ENCODE measurements around the gene STX18.

The STX18 gene

GRCh38 chr4:4386296-4386735 lies 155.5 kb downstream of the STX18 start:
- peak in 2 of 3 donors; percentile 13 to 43 for DNase-seq
- ChIA-PET POLR2A (no interaction called here), CTCF (no interaction called here)
- Histone ChIP-seq H3K27ac (ENCODE audit: insufficient read depth in 1 of 2, low read depth in 1 of 2, low read length in 2 of 2, poor library complexity in 1 of 2, severe bottlenecking in 2 of 2) (no peak overlapping the region), H3K9me3 (ENCODE audit: control extremely low read depth in 1 of 5, control insufficient read depth in 4 of 5, insufficient read depth in 2 of 5, low read depth in 1 of 5, low read length in 4 of 5) (no peaks in the 10 kb centered on the region), H3K27me3 (replicated peaks in 2 of 5; ENCODE audit: control insufficient read depth in 4 of 5, insufficient read depth in 5 of 5, low read length in 4 of 5) (peaks cover 9 to 96% (median 32%) of the 10 kb centered on the region in 5 experiments), H3K4me1 (ENCODE audit: control extremely low read depth in 1 of 4, control insufficient read depth in 4 of 4, insufficient read depth in 4 of 4, low read length in 3 of 4) (peaks cover 0 to 26% (median 20%) of the 10 kb centered on the region in 4 experiments), H3K36me3 (ENCODE audit: control insufficient read depth in 4 of 4, insufficient read depth in 4 of 4, low read length in 3 of 4) (no peaks in the 10 kb centered on the region), H3K4me3 (ENCODE audit: control insufficient read depth in 1 of 7, extremely low read depth in 1 of 7, insufficient read depth in 4 of 7, low read depth in 2 of 7, low read length in 6 of 7) (peak overlapping the region; percentile 6 to 62 (median 42))
- 1% methylated on average over 31 of the region's 36 CpGs for WGBS (ENCODE audit: insufficient coverage)

- peaks cover 9 to 96% (median 32%) of the 10 kb centered on the region in 5 experiments for H3K27me3 ChIP-seq (replicated peaks in 2 of 5; ENCODE audit: control insufficient read depth in 4 of 5, insufficient read depth in 5 of 5, low read length in 4 of 5)
- no peak overlapping the region for H3K27ac ChIP-seq (ENCODE audit: insufficient read depth in 1 of 2, low read depth in 1 of 2, low read length in 2 of 2, poor library complexity in 1 of 2, severe bottlenecking in 2 of 2)
- CTCF ChIA-PET = no interaction called here
- no peaks in the 10 kb centered on the region for H3K36me3 ChIP-seq (ENCODE audit: control insufficient read depth in 4 of 4, insufficient read depth in 4 of 4, low read length in 3 of 4)
- no peak for DNase-seq
- 3% methylated on average over 26 of the region's 38 CpGs for WGBS (ENCODE audit: insufficient coverage)
- H3K4me3 ChIP-seq (ENCODE audit: control insufficient read depth in 1 of 7, extremely low read depth in 1 of 7, insufficient read depth in 4 of 7, low read depth in 2 of 7, low read length in 6 of 7) = peak overlapping the region in 3 of 7 experiments; percentile 57 to 62 (median 57)
- POLR2A ChIA-PET = no interaction called here
- peaks cover 0 to 26% (median 20%) of the 10 kb centered on the region in 4 experiments for H3K4me1 ChIP-seq (ENCODE audit: control extremely low read depth in 1 of 4, control insufficient read depth in 4 of 4, insufficient read depth in 4 of 4, low read length in 3 of 4)
- no peaks in the 10 kb centered on the region for H3K9me3 ChIP-seq (ENCODE audit: control extremely low read depth in 1 of 5, control insufficient read depth in 4 of 5, insufficient read depth in 2 of 5, low read depth in 1 of 5, low read length in 4 of 5)
These were observed 156.0 kb downstream of the STX18 start for GRCh38 chr4:4385729-4386295.

- POLR2A ChIA-PET = no interaction called here
- CTCF ChIA-PET = no interaction called here
- Histone ChIP-seq H3K36me3 (ENCODE audit: control insufficient read depth in 4 of 4, insufficient read depth in 4 of 4, low read length in 3 of 4) (no peaks in the 10 kb centered on the region), H3K9me3 (ENCODE audit: control extremely low read depth in 1 of 5, control insufficient read depth in 4 of 5, insufficient read depth in 2 of 5, low read depth in 1 of 5, low read length in 4 of 5) (no peaks in the 10 kb centered on the region), H3K27me3 (replicated peaks in 2 of 5; ENCODE audit: control insufficient read depth in 4 of 5, insufficient read depth in 5 of 5, low read length in 4 of 5) (peaks cover 9 to 97% (median 32%) of the 10 kb centered on the region in 5 experiments), H3K4me3 (ENCODE audit: control insufficient read depth in 1 of 7, extremely low read depth in 1 of 7, insufficient read depth in 4 of 7, low read depth in 2 of 7, low read length in 6 of 7) (no peak overlapping the region), H3K4me1 (ENCODE audit: control extremely low read depth in 1 of 4, control insufficient read depth in 4 of 4, insufficient read depth in 4 of 4, low read length in 3 of 4) (peaks cover 0 to 26% (median 20%) of the 10 kb centered on the region in 4 experiments), H3K27ac (ENCODE audit: insufficient read depth in 1 of 2, low read depth in 1 of 2, low read length in 2 of 2, poor library complexity in 1 of 2, severe bottlenecking in 2 of 2) (no peak overlapping the region)
- 48% methylated on average over 5 of the region's 5 CpGs for WGBS (ENCODE audit: insufficient coverage)
- DNase-seq = peak in 1 of 3 donors; percentile 21
These were observed 157.0 kb downstream of the STX18 start for GRCh38 chr4:4384837-4385236.

GRCh38 chr4:4383085-4383484 lies 158.8 kb downstream of the STX18 start:
- no peak overlapping the region for H3K27ac ChIP-seq (ENCODE audit: insufficient read depth in 1 of 2, low read depth in 1 of 2, low read length in 2 of 2, poor library complexity in 1 of 2, severe bottlenecking in 2 of 2)
- ChIA-PET CTCF (no interaction called here), POLR2A (no interaction called here)
- 71% methylated on average over 1 of the region's 3 CpGs for WGBS (ENCODE audit: insufficient coverage)
- no peaks in the 10 kb centered on the region for H3K9me3 ChIP-seq (ENCODE audit: control extremely low read depth in 1 of 5, control insufficient read depth in 4 of 5, insufficient read depth in 2 of 5, low read depth in 1 of 5, low read length in 4 of 5)
- no peak overlapping the region for H3K4me3 ChIP-seq (ENCODE audit: control insufficient read depth in 1 of 7, extremely low read depth in 1 of 7, insufficient read depth in 4 of 7, low read depth in 2 of 7, low read length in 6 of 7)
- DNase-seq = no peak
- peaks cover 0 to 26% (median 20%) of the 10 kb centered on the region in 4 experiments for H3K4me1 ChIP-seq (ENCODE audit: control extremely low read depth in 1 of 4, control insufficient read depth in 4 of 4, insufficient read depth in 4 of 4, low read length in 3 of 4)
- no peaks in the 10 kb centered on the region for H3K36me3 ChIP-seq (ENCODE audit: control insufficient read depth in 4 of 4, insufficient read depth in 4 of 4, low read length in 3 of 4)
- peaks cover 12 to 83% (median 27%) of the 10 kb centered on the region in 5 experiments for H3K27me3 ChIP-seq (replicated peaks in 2 of 5; ENCODE audit: control insufficient read depth in 4 of 5, insufficient read depth in 5 of 5, low read length in 4 of 5)

GRCh38 chr4:4379540-4380087 lies 162.2 kb downstream of the STX18 start:
- peaks cover 10 to 63% (median 16%) of the 10 kb centered on the region in 5 experiments for H3K27me3 ChIP-seq (replicated peaks in 2 of 5; ENCODE audit: control insufficient read depth in 4 of 5, insufficient read depth in 5 of 5, low read length in 4 of 5)
- H3K27ac ChIP-seq (ENCODE audit: insufficient read depth in 1 of 2, low read depth in 1 of 2, low read length in 2 of 2, poor library complexity in 1 of 2, severe bottlenecking in 2 of 2) = no peak overlapping the region
- POLR2A ChIA-PET = no interaction called here
- WGBS (ENCODE audit: insufficient coverage) = 48% methylated on average over 5 of the region's 6 CpGs
- H3K36me3 ChIP-seq (ENCODE audit: control insufficient read depth in 4 of 4, insufficient read depth in 4 of 4, low read length in 3 of 4) = no peaks in the 10 kb centered on the region
- H3K9me3 ChIP-seq (ENCODE audit: control extremely low read depth in 1 of 5, control insufficient read depth in 4 of 5, insufficient read depth in 2 of 5, low read depth in 1 of 5, low read length in 4 of 5) = peaks cover 0 to 3% (median 0%) of the 10 kb centered on the region in 5 experiments
- CTCF ChIA-PET = no interaction called here
- DNase-seq = no peak
- no peaks in the 10 kb centered on the region for H3K4me1 ChIP-seq (ENCODE audit: control extremely low read depth in 1 of 4, control insufficient read depth in 4 of 4, insufficient read depth in 4 of 4, low read length in 3 of 4)
- H3K4me3 ChIP-seq (ENCODE audit: control insufficient read depth in 1 of 7, extremely low read depth in 1 of 7, insufficient read depth in 4 of 7, low read depth in 2 of 7, low read length in 6 of 7) = no peak overlapping the region

GRCh38 chr4:4377732-4378460 lies 164.0 kb downstream of the STX18 start:
- Histone ChIP-seq H3K36me3 (ENCODE audit: control insufficient read depth in 4 of 4, insufficient read depth in 4 of 4, low read length in 3 of 4) (no peaks in the 10 kb centered on the region), H3K27ac (ENCODE audit: insufficient read depth in 1 of 2, low read depth in 1 of 2, low read length in 2 of 2, poor library complexity in 1 of 2, severe bottlenecking in 2 of 2) (no peak overlapping the region), H3K9me3 (ENCODE audit: control extremely low read depth in 1 of 5, control insufficient read depth in 4 of 5, insufficient read depth in 2 of 5, low read depth in 1 of 5, low read length in 4 of 5) (peaks cover 0 to 5% (median 0%) of the 10 kb centered on the region in 5 experiments), H3K27me3 (replicated peaks in 2 of 5; ENCODE audit: control insufficient read depth in 4 of 5, insufficient read depth in 5 of 5, low read length in 4 of 5) (peaks cover 3 to 53% (median 9%) of the 10 kb centered on the region in 5 experiments), H3K4me1 (ENCODE audit: control extremely low read depth in 1 of 4, control insufficient read depth in 4 of 4, insufficient read depth in 4 of 4, low read length in 3 of 4) (no peaks in the 10 kb centered on the region), H3K4me3 (ENCODE audit: control insufficient read depth in 1 of 7, extremely low read depth in 1 of 7, insufficient read depth in 4 of 7, low read depth in 2 of 7, low read length in 6 of 7) (no peak overlapping the region)
- CTCF ChIA-PET = no interaction called here
- 89% methylated on average over 22 of the region's 23 CpGs for WGBS (ENCODE audit: insufficient coverage)
- no peak for DNase-seq
- POLR2A ChIA-PET = no interaction called here

- ChIA-PET CTCF (no interaction called here), POLR2A (interaction anchor here (0.6 kb wide), 1 partner anchor 323 kb away, joined by 3 read pairs; no protein-coding TSS in a partner anchor)
- H3K4me1 ChIP-seq (ENCODE audit: control extremely low read depth in 1 of 4, control insufficient read depth in 4 of 4, insufficient read depth in 4 of 4, low read length in 3 of 4) = no peaks in the 10 kb centered on the region
- DNase-seq = no peak
- WGBS (ENCODE audit: insufficient coverage) = 87% methylated on average over 12 of the region's 12 CpGs
- no peaks in the 10 kb centered on the region for H3K36me3 ChIP-seq (ENCODE audit: control insufficient read depth in 4 of 4, insufficient read depth in 4 of 4, low read length in 3 of 4)
- H3K9me3 ChIP-seq (ENCODE audit: control extremely low read depth in 1 of 5, control insufficient read depth in 4 of 5, insufficient read depth in 2 of 5, low read depth in 1 of 5, low read length in 4 of 5) = peaks cover 0 to 5% (median 0%) of the 10 kb centered on the region in 5 experiments
- H3K4me3 ChIP-seq (ENCODE audit: control insufficient read depth in 1 of 7, extremely low read depth in 1 of 7, insufficient read depth in 4 of 7, low read depth in 2 of 7, low read length in 6 of 7) = no peak overlapping the region
- no peak overlapping the region for H3K27ac ChIP-seq (ENCODE audit: insufficient read depth in 1 of 2, low read depth in 1 of 2, low read length in 2 of 2, poor library complexity in 1 of 2, severe bottlenecking in 2 of 2)
- peaks cover 0 to 46% (median 9%) of the 10 kb centered on the region in 5 experiments for H3K27me3 ChIP-seq (replicated peaks in 2 of 5; ENCODE audit: control insufficient read depth in 4 of 5, insufficient read depth in 5 of 5, low read length in 4 of 5)
These were observed 164.7 kb downstream of the STX18 start for GRCh38 chr4:4377191-4377590.
